GM21390 (cell line): ENCODE results near the gene RGS6.

Experiments
- ATAC-seq: cut with Tn5 transposase; IDR thresholded peaks from one replicate; pipeline ENCODE4 v1.9.1; 2021; ENCODE audit not compliant: unreplicated experiment

RGS6 gene

GRCh38 chr14:72546344-72547016 lies 614.3 kb downstream of the RGS6 start:
- no peak for ATAC-seq

GRCh38 chr14:72547999-72548398 lies 615.8 kb downstream of the RGS6 start:
- ATAC-seq, result no peak

DNA sequence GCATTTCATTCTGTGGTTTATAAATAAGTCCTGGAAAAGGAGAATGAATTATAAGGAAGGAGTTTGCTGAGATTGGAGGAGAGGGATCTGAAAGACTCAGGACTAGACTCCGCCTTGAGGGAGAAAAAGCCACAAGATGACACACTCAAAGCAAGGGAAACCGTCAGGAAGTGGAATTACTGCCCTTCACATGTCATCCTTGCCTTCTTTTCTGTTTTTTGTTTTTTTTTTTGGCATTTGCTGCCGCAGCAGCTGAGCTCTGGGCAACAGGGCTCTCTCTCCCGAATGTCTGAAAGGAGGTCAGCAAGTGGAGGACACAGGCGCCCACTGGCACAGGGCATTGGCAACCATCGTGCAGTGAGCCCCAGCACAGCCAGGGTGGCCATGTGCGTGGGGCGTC lies 616.8 kb downstream of the RGS6 start:
- ATAC-seq, result no peak

DNA sequence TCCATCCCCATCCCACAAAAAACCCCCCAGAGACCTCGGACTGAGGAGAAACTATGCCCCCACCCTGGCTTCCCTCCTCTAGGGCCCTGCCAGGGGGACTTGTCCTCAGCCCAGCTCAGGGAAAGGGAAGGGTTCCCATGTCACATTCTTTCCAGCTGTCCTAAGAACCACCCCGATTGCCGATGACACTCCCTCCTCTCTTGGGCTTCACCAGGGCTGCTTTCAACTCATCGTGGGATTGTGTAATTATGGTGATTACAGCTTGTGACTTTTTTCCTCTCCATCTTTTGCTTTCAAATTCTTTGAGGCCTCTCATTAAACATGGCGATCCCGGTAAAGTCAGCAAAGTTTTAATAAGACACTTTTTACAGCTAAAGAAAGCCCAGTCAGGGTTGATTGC lies 617.6 kb downstream of the RGS6 start:
- ATAC-seq, result no peak

GRCh38 chr14:72550513-72550912 lies 618.3 kb downstream of the RGS6 start:
- ATAC-seq, result no peak

- no peak for ATAC-seq
Measured at GRCh38 chr14:72552236-72552635, 620.0 kb downstream of the RGS6 start.

GRCh38 chr14:72553161-72553560 lies 620.9 kb downstream of the RGS6 start:
- no peak for ATAC-seq

- no peak for ATAC-seq
Measured at GRCh38 chr14:72553656-72554055, 621.4 kb downstream of the RGS6 start.

DNA sequence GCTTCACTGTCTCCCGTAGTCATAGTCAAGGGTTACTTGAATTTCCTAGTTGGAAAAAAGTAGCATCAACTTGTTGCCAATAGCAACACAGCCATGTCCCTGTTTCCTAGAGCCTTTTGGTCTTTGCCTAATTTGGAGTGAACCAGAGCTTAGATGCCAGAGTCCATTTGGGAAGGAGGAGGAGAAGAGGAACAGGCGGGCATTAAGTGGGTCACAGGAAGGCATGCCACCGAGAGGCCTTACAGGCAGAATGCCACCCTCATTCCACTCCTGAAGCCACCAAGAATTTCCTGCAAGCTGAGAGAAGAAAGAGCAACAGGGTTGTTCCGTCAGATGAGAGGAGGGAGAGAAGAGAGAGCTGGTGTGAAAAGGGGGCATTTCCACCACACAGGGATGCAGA lies 622.2 kb downstream of the RGS6 start:
- no peak for ATAC-seq

DNA sequence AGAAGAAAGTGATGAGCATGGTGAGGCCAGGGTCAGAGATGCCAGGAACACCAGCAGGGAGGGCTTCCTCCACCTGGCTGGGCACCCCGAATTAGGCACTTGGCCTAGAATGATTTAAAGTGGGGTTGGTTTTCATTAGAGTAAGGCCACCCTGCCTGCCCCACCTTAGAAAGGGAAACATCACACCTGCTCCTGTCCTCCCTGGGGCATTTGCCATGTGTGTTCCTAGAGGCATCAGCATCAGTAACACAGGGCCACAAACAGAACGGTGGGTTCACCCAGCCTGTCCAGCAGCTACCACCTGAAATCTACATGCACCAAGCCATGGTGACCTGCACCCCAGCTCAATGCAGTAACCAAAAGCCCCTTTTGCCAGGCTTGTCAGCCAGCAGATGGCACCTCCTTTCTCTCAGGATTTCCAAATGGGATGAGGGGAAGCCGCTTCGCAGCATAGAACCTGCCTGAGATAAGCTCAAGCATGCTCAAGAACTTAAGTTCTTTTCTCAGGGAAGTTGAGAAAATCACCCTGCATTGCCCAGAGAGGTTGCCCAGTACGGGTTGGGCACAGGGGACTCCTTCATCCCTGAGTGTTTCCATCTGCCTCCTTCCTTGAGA lies 622.9 kb downstream of the RGS6 start:
- no peak for ATAC-seq

- ATAC-seq, result no peak
Measured at GRCh38 chr14:72555609-72556000, 623.4 kb downstream of the RGS6 start.

GRCh38 chr14:72557671-72558070 lies 625.4 kb downstream of the RGS6 start:
- no peak for ATAC-seq

DNA sequence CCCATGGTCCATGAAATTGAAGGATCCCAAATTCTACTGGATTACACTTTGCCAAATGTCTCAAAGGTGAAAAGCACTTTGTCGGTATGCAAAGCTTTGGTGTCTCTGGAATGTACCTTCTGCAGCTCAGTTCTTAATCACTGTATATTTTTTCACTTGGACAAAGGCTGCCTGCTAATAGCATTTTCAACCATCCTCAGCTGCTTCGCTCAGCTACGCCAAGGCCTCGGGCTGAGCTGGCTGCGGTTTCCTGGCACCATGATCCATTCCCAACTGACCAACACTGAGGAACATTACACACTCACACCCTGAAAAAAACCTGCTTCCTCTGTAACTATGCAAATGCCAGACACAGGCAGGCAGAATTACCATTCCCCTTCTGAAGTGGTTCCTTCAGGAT lies 626.5 kb downstream of the RGS6 start:
- no peak for ATAC-seq

DNA sequence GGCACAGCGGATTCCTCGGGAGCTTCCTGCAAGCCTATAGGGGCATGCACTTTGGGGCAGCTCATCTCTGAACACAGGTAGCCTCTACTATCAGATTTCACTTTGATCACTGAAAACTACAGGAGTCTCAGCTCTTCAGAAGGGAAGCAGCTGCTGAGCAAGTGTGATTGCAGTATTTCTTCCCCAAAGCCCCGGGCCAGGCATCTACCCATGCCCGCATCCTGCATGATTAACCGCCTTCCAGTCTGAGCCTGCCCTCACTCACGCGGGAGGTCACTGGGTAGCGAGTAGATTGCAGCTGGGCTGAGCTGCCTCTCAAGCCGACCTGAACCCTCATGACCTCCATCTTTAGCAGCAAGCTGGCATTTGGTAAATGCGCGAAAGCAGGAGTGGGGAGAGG lies 627.0 kb downstream of the RGS6 start:
- no peak for ATAC-seq

GRCh38 chr14:72559669-72560255 lies 627.5 kb downstream of the RGS6 start:
- no peak for ATAC-seq

DNA sequence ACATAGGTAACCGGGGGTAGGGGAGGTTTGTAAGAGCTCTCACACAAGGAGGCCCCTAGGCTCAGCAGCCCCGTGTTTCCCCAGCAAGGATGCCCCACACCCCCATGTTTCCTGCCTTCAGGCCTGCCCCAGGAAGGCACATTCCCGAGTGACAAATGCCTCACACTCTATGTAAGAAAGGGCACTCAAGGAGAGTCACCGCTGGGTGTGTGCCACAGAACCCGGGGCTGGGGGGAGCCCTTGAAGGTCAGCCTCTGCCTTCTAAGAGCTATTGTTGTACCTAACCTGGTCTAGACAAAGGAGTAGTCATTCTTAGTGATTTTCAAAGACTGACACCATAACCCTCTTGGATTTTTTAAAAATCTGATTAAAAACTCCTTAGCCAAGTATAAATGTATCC lies 628.1 kb downstream of the RGS6 start:
- no peak for ATAC-seq

DNA sequence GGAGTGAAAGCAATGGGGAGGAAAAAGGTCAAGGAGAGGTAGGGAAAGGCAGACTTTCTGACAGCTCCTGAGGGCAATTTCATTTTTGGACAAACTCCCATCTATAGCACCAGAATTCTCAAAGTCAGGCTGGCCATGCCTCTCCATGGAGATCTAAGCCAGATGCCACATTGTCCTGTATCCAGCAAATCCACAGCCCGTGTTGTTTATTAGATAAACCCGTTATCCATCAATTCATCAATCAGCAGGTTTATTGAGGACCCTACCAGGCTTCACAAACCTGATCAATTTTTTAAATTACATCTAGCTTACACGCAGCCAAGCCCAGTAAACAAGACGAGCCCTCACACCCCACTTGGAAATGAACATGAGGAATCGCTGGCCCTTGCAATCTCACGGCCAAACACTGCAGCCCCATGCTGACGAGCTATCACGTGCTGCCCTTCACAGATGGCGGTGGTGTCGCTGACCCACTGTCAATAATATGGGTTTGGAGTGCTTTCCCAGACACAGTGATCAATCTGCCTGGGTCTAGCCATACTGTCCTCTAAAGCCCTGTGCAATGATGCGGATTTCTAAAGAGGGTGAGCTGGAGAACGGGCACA lies 628.8 kb downstream of the RGS6 start:
- ATAC-seq, result no peak

- ATAC-seq, result no peak
Measured at GRCh38 chr14:72562300-72562699, 630.1 kb downstream of the RGS6 start.

DNA sequence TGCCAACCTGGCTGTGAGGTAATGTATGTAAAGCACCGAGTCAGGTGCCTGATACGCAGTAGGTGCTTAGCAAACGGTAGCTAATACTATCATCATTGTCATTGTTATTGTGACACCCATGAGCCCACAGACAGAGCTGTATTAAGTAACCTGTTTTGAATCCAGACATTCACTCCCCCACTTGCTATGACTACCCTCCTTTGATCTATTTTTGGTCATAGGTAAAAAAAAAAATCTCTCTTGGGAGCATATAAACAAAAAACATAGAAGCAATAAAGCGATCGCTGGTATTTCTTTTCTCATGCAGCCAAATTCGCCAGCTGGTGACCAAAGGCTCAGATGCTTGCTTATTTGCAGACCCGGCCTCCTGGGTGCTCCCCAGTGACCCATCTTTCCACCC lies 631.4 kb downstream of the RGS6 start:
- ATAC-seq, result no peak

DNA sequence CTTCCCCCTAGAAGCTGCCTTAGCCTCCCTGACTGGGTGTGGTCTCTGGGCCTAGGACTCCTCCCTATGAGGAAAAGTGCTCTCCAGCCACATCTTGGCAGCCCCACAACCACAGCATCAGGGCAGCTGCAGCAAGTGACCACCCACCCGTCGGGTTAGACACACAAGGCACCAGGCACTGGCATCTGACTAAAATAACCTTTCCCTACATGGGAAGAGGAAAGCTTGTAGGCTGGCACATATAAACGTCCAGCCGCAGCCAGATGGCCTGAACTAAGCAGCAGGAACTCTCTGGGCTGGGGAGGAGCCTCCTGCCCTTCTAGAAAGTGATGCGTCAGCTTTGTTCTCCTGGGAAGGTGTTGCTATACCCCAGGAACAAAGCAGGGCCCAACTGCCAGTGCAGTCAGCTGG lies 632.9 kb downstream of the RGS6 start:
- ATAC-seq, result no peak

GRCh38 chr14:72565917-72566316 lies 633.7 kb downstream of the RGS6 start:
- ATAC-seq, result no peak

- no peak for ATAC-seq
Measured at GRCh38 chr14:72567226-72567625, 635.0 kb downstream of the RGS6 start.
